ENCODE results near the gene SERINC3.

- no peak for TF ChIP-seq CTCF (IDR thresholded peaks at IDR 0.05; ENCODE audit: low read length)
- no peak for TF ChIP-seq EZH2phosphoT487 (IDR thresholded peaks at IDR 0.05; ENCODE audit: low read length)
Measured at GRCh38 chr20:44450903-44451450, 70.9 kb downstream of the SERINC3 start.

Measured in MM.1S (cell line).